A549 treated with CORT108297 at 1 μM for 4 hours (cell line): ENCODE measurements around the gene KRT82. TPM values are rescaled to one million over a fixed set of nuclear protein-coding genes. Genes with fewer than 3 reads are reported as not detected.

Experiments used
- total RNA-seq: library from RNA; stranded (reverse); fragments of 200-300 nt; extraction: Qiagen RNA extraction; gene quantifications from 5 replicates; pipeline ENCODE4 v1.2.3, GENCODE V29; 2022

KRT82 gene
- not detected in 5 replicates for total RNA-seq

GRCh38 chr12:52405922-52406385 lies at the start of gene KRT82:
KRT82 (minus strand) TSS chr12:52406335; CDS start chr12:52406277, 58 bp downstream.

GRCh38 chr12:52452101-52452500 lies 46.0 kb upstream of the KRT82 start, which contains the start of gene KRT6B:
KRT6B (minus strand) TSS chr12:52452146; CDS start chr12:52452078, 68 bp downstream.

GRCh38 chr12:52434081-52434733 lies 28.1 kb upstream of the KRT82 start, which contains the start of gene KRT75:
KRT75 (minus strand) TSS chr12:52434371; CDS start chr12:52434304, 67 bp downstream.

GRCh38 chr12:52385226-52385702 lies 20.9 kb downstream of the KRT82 start, which contains the start of gene KRT84:
KRT84 (minus strand) TSS chr12:52385652; CDS start chr12:52385585, 67 bp downstream.

GRCh38 chr12:52366738-52367485 lies 39.2 kb downstream of the KRT82 start, which contains the start of gene KRT85:
KRT85 (minus strand) TSS chr12:52367481; CDS start chr12:52367405, 76 bp downstream.

Other genes starting within 250 kb of the KRT82 start
- gene KRT80, start 214.3 kb downstream of the KRT82 start, total RNA-seq: 48.5 to 70.6 TPM (median 60.1 TPM) in 5 replicates
- gene KRT7, start 173.1 kb downstream of the KRT82 start, total RNA-seq: 4,100 to 4,959 TPM (median 4,677 TPM) in 5 replicates
- gene KRT86, start 131.7 kb downstream of the KRT82 start, total RNA-seq: 28.5 to 47.2 TPM (median 42.7 TPM) in 5 replicates
- 3,262 to 4,197 TPM (median 4,015 TPM) in 5 replicates for gene KRT81, start 114.8 kb downstream of the KRT82 start, total RNA-seq
- gene KRT83, start 84.9 kb downstream of the KRT82 start, total RNA-seq: 3.4 to 6.5 TPM (median 5.6 TPM) in 5 replicates
- gene KRT85, start 38.9 kb downstream of the KRT82 start, total RNA-seq: 0.02 to 0.06 TPM (median 0.05 TPM) in 3 of 5 replicates, not detected in the others
- not detected in 5 replicates for gene KRT84, start 20.7 kb downstream of the KRT82 start, total RNA-seq
- 0.13 to 0.21 TPM (median 0.16 TPM) in 5 replicates for gene KRT75, start 28.0 kb upstream of the KRT82 start, total RNA-seq
- 0.05 to 0.07 TPM (median 0.06 TPM) in 3 of 5 replicates, not detected in the others for gene KRT6B, start 45.8 kb upstream of the KRT82 start, total RNA-seq
- gene KRT6C, start 67.5 kb upstream of the KRT82 start, total RNA-seq: not detected in 5 replicates
- 1.4 to 2.9 TPM (median 1.6 TPM) in 5 replicates for gene KRT6A, start 86.9 kb upstream of the KRT82 start, total RNA-seq
- gene KRT5, start 114.1 kb upstream of the KRT82 start, total RNA-seq: 0.08 to 0.27 TPM (median 0.21 TPM) in 5 replicates
- gene KRT71, start 146.8 kb upstream of the KRT82 start, total RNA-seq: 0.05 TPM in 1 of 5 replicates, not detected in the others
- not detected in 5 replicates for gene KRT74, start 167.5 kb upstream of the KRT82 start, total RNA-seq
- 0.05 TPM in 1 of 5 replicates, not detected in the others for gene KRT72, start 195.1 kb upstream of the KRT82 start, total RNA-seq
- gene KRT73, start 212.2 kb upstream of the KRT82 start, total RNA-seq: not detected in 5 replicates
- not detected in 5 replicates for gene KRT2, start 245.9 kb upstream of the KRT82 start, total RNA-seq